ENCODE data around the gene CTNNA3.
"Not testable (repeated sequence)": the region's sequence is repeated elsewhere in the genome, so short reads cannot be mapped to it uniquely, and the experiment has no call there.

Gene CTNNA3

GRCh38 chr10:67696029-67696428 is at the start of gene CTNNA3:
CTNNA3 (minus strand) TSS chr10:67696195.
- H3K27ac ChIP-seq (ENCODE audit: low read depth in 2 of 2, low read length in 2 of 2) = no peak within 1 kb of the TSS
- H3K9me3 ChIP-seq (ENCODE audit: control insufficient read depth in 2 of 2, low read length in 2 of 2) = no peaks in the 10 kb centered on the region
- peak within 1 kb of the TSS in 1 of 2 donors; percentile 34 for H3K4me3 ChIP-seq (ENCODE audit: low read length in 2 of 2)
- H3K36me3 ChIP-seq (ENCODE audit: control insufficient read depth in 2 of 2, insufficient read depth in 2 of 2, low read length in 2 of 2) = no peaks in the 10 kb centered on the region
- H3K27me3 ChIP-seq (ENCODE audit: control insufficient read depth in 2 of 2, insufficient read depth in 2 of 2, low read length in 2 of 2) = peaks cover 0 to 4% of the 10 kb centered on the region in 2 donors
- H3K9ac ChIP-seq (ENCODE audit: low read depth in 1 of 2, low read length in 2 of 2) = no peak within 1 kb of the TSS
- H3K4me1 ChIP-seq (ENCODE audit: control insufficient read depth in 2 of 2, insufficient read depth in 2 of 2, low read length in 2 of 2) = no peaks in the 10 kb centered on the region

- Histone ChIP-seq H3K27ac (ENCODE audit: low read depth in 2 of 2, low read length in 2 of 2) (no peak overlapping the region), H3K4me3 (ENCODE audit: low read length in 2 of 2) (no peak overlapping the region), H3K9me3 (ENCODE audit: control insufficient read depth in 2 of 2, low read length in 2 of 2) (no peaks in the 10 kb centered on the region), H3K36me3 (ENCODE audit: control insufficient read depth in 2 of 2, insufficient read depth in 2 of 2, low read length in 2 of 2) (no peaks in the 10 kb centered on the region), H3K9ac (ENCODE audit: low read depth in 1 of 2, low read length in 2 of 2) (no peak overlapping the region), H3K4me1 (ENCODE audit: control insufficient read depth in 2 of 2, insufficient read depth in 2 of 2, low read length in 2 of 2) (no peaks in the 10 kb centered on the region), H3K27me3 (ENCODE audit: control insufficient read depth in 2 of 2, insufficient read depth in 2 of 2, low read length in 2 of 2) (no peaks in the 10 kb centered on the region)
Observed at GRCh38 chr10:67735430-67735829, 39.4 kb upstream of the CTNNA3 start.

GRCh38 chr10:67733511-67733910 is 37.5 kb upstream of the CTNNA3 start:
- Histone ChIP-seq H3K27me3 (ENCODE audit: control insufficient read depth in 2 of 2, insufficient read depth in 2 of 2, low read length in 2 of 2) (no peaks in the 10 kb centered on the region), H3K27ac (ENCODE audit: low read depth in 2 of 2, low read length in 2 of 2) (no peak overlapping the region), H3K9me3 (ENCODE audit: control insufficient read depth in 2 of 2, low read length in 2 of 2) (no peaks in the 10 kb centered on the region), H3K4me3 (ENCODE audit: low read length in 2 of 2) (no peak overlapping the region), H3K9ac (ENCODE audit: low read depth in 1 of 2, low read length in 2 of 2) (no peak overlapping the region), H3K36me3 (ENCODE audit: control insufficient read depth in 2 of 2, insufficient read depth in 2 of 2, low read length in 2 of 2) (no peaks in the 10 kb centered on the region), H3K4me1 (ENCODE audit: control insufficient read depth in 2 of 2, insufficient read depth in 2 of 2, low read length in 2 of 2) (no peaks in the 10 kb centered on the region)

GRCh38 chr10:67725567-67725966 is 29.6 kb upstream of the CTNNA3 start:
- Histone ChIP-seq H3K9me3 (ENCODE audit: control insufficient read depth in 2 of 2, low read length in 2 of 2) (no peaks in the 10 kb centered on the region), H3K36me3 (ENCODE audit: control insufficient read depth in 2 of 2, insufficient read depth in 2 of 2, low read length in 2 of 2) (no peaks in the 10 kb centered on the region), H3K27ac (ENCODE audit: low read depth in 2 of 2, low read length in 2 of 2) (no peak overlapping the region), H3K4me3 (ENCODE audit: low read length in 2 of 2) (no peak overlapping the region), H3K27me3 (ENCODE audit: control insufficient read depth in 2 of 2, insufficient read depth in 2 of 2, low read length in 2 of 2) (no peaks in the 10 kb centered on the region), H3K4me1 (ENCODE audit: control insufficient read depth in 2 of 2, insufficient read depth in 2 of 2, low read length in 2 of 2) (no peaks in the 10 kb centered on the region), H3K9ac (ENCODE audit: low read depth in 1 of 2, low read length in 2 of 2) (no peak overlapping the region)

GRCh38 chr10:67723601-67724000 is 27.6 kb upstream of the CTNNA3 start:
- H3K36me3 ChIP-seq (ENCODE audit: control insufficient read depth in 2 of 2, insufficient read depth in 2 of 2, low read length in 2 of 2) = no peaks in the 10 kb centered on the region
- no peaks in the 10 kb centered on the region for H3K9me3 ChIP-seq (ENCODE audit: control insufficient read depth in 2 of 2, low read length in 2 of 2)
- no peaks in the 10 kb centered on the region for H3K4me1 ChIP-seq (ENCODE audit: control insufficient read depth in 2 of 2, insufficient read depth in 2 of 2, low read length in 2 of 2)
- H3K27ac ChIP-seq (ENCODE audit: low read depth in 2 of 2, low read length in 2 of 2) = no peak overlapping the region
- H3K9ac ChIP-seq (ENCODE audit: low read depth in 1 of 2, low read length in 2 of 2) = no peak overlapping the region
- no peaks in the 10 kb centered on the region for H3K27me3 ChIP-seq (ENCODE audit: control insufficient read depth in 2 of 2, insufficient read depth in 2 of 2, low read length in 2 of 2)
- H3K4me3 ChIP-seq (ENCODE audit: low read length in 2 of 2) = no peak overlapping the region

- Histone ChIP-seq H3K27me3 (ENCODE audit: control insufficient read depth in 2 of 2, insufficient read depth in 2 of 2, low read length in 2 of 2) (no peaks in the 10 kb centered on the region), H3K4me1 (ENCODE audit: control insufficient read depth in 2 of 2, insufficient read depth in 2 of 2, low read length in 2 of 2) (no peaks in the 10 kb centered on the region), H3K9ac (ENCODE audit: low read depth in 1 of 2, low read length in 2 of 2) (no peak overlapping the region), H3K9me3 (ENCODE audit: control insufficient read depth in 2 of 2, low read length in 2 of 2) (no peaks in the 10 kb centered on the region), H3K4me3 (ENCODE audit: low read length in 2 of 2) (no peak overlapping the region), H3K36me3 (ENCODE audit: control insufficient read depth in 2 of 2, insufficient read depth in 2 of 2, low read length in 2 of 2) (no peaks in the 10 kb centered on the region), H3K27ac (ENCODE audit: low read depth in 2 of 2, low read length in 2 of 2) (no peak overlapping the region)
Observed at GRCh38 chr10:67722113-67722512, 26.1 kb upstream of the CTNNA3 start.

GRCh38 chr10:67716455-67716854 is 20.5 kb upstream of the CTNNA3 start:
- H3K4me1 ChIP-seq (ENCODE audit: control insufficient read depth in 2 of 2, insufficient read depth in 2 of 2, low read length in 2 of 2); H3K27me3 ChIP-seq (ENCODE audit: control insufficient read depth in 2 of 2, insufficient read depth in 2 of 2, low read length in 2 of 2); H3K4me3 ChIP-seq (ENCODE audit: low read length in 2 of 2); H3K9ac ChIP-seq (ENCODE audit: low read depth in 1 of 2, low read length in 2 of 2); H3K9me3 ChIP-seq (ENCODE audit: control insufficient read depth in 2 of 2, low read length in 2 of 2); H3K27ac ChIP-seq (ENCODE audit: low read depth in 2 of 2, low read length in 2 of 2); H3K36me3 ChIP-seq (ENCODE audit: control insufficient read depth in 2 of 2, insufficient read depth in 2 of 2, low read length in 2 of 2): not testable (repeated sequence)

GRCh38 chr10:67705921-67706320 is 9.9 kb upstream of the CTNNA3 start:
- no peaks in the 10 kb centered on the region for H3K9me3 ChIP-seq (ENCODE audit: control insufficient read depth in 2 of 2, low read length in 2 of 2)
- no peaks in the 10 kb centered on the region for H3K27me3 ChIP-seq (ENCODE audit: control insufficient read depth in 2 of 2, insufficient read depth in 2 of 2, low read length in 2 of 2)
- no peak overlapping the region for H3K4me3 ChIP-seq (ENCODE audit: low read length in 2 of 2)
- H3K9ac ChIP-seq (ENCODE audit: low read depth in 1 of 2, low read length in 2 of 2) = no peak overlapping the region
- no peaks in the 10 kb centered on the region for H3K4me1 ChIP-seq (ENCODE audit: control insufficient read depth in 2 of 2, insufficient read depth in 2 of 2, low read length in 2 of 2)
- H3K36me3 ChIP-seq (ENCODE audit: control insufficient read depth in 2 of 2, insufficient read depth in 2 of 2, low read length in 2 of 2) = no peaks in the 10 kb centered on the region
- no peak overlapping the region for H3K27ac ChIP-seq (ENCODE audit: low read depth in 2 of 2, low read length in 2 of 2)

GRCh38 chr10:67699613-67700270 is 3.7 kb upstream of the CTNNA3 start:
- not testable (repeated sequence) for H3K27ac ChIP-seq (ENCODE audit: low read depth in 2 of 2, low read length in 2 of 2); H3K36me3 ChIP-seq (ENCODE audit: control insufficient read depth in 2 of 2, insufficient read depth in 2 of 2, low read length in 2 of 2); H3K9me3 ChIP-seq (ENCODE audit: control insufficient read depth in 2 of 2, low read length in 2 of 2); H3K27me3 ChIP-seq (ENCODE audit: control insufficient read depth in 2 of 2, insufficient read depth in 2 of 2, low read length in 2 of 2); H3K9ac ChIP-seq (ENCODE audit: low read depth in 1 of 2, low read length in 2 of 2); H3K4me3 ChIP-seq (ENCODE audit: low read length in 2 of 2); H3K4me1 ChIP-seq (ENCODE audit: control insufficient read depth in 2 of 2, insufficient read depth in 2 of 2, low read length in 2 of 2)

GRCh38 chr10:67698164-67698563 is 2.2 kb upstream of the CTNNA3 start:
- Histone ChIP-seq H3K27ac (ENCODE audit: low read depth in 2 of 2, low read length in 2 of 2) (no peak overlapping the region), H3K27me3 (ENCODE audit: control insufficient read depth in 2 of 2, insufficient read depth in 2 of 2, low read length in 2 of 2) (peaks cover 0 to 4% of the 10 kb centered on the region in 2 donors), H3K36me3 (ENCODE audit: control insufficient read depth in 2 of 2, insufficient read depth in 2 of 2, low read length in 2 of 2) (no peaks in the 10 kb centered on the region), H3K9ac (ENCODE audit: low read depth in 1 of 2, low read length in 2 of 2) (no peak overlapping the region), H3K4me3 (ENCODE audit: low read length in 2 of 2) (no peak overlapping the region), H3K9me3 (ENCODE audit: control insufficient read depth in 2 of 2, low read length in 2 of 2) (no peaks in the 10 kb centered on the region), H3K4me1 (ENCODE audit: control insufficient read depth in 2 of 2, insufficient read depth in 2 of 2, low read length in 2 of 2) (no peaks in the 10 kb centered on the region)

- no peak overlapping the region for H3K27ac ChIP-seq (ENCODE audit: low read depth in 2 of 2, low read length in 2 of 2)
- no peak overlapping the region for H3K4me3 ChIP-seq (ENCODE audit: low read length in 2 of 2)
- no peaks in the 10 kb centered on the region for H3K4me1 ChIP-seq (ENCODE audit: control insufficient read depth in 2 of 2, insufficient read depth in 2 of 2, low read length in 2 of 2)
- no peaks in the 10 kb centered on the region for H3K36me3 ChIP-seq (ENCODE audit: control insufficient read depth in 2 of 2, insufficient read depth in 2 of 2, low read length in 2 of 2)
- H3K9ac ChIP-seq (ENCODE audit: low read depth in 1 of 2, low read length in 2 of 2) = no peak overlapping the region
- no peaks in the 10 kb centered on the region for H3K9me3 ChIP-seq (ENCODE audit: control insufficient read depth in 2 of 2, low read length in 2 of 2)
- peaks cover 0 to 4% of the 10 kb centered on the region in 2 donors for H3K27me3 ChIP-seq (ENCODE audit: control insufficient read depth in 2 of 2, insufficient read depth in 2 of 2, low read length in 2 of 2)
Observed at GRCh38 chr10:67697724-67698131, 1.7 kb upstream of the CTNNA3 start.
